HG02981 (cell line): ENCODE measurements around the gene TDO2.
A peak's percentile ranks its signal among the peaks of the same experiment; 100 is the strongest.

Experiments used
- ATAC-seq: cut with Tn5 transposase; IDR thresholded peaks from one replicate; pipeline ENCODE4 v1.9.1; 2021; ENCODE audit warnings: mild to moderate bottlenecking, moderate library complexity; ENCODE audit not compliant: unreplicated experiment

TDO2 gene

DNA sequence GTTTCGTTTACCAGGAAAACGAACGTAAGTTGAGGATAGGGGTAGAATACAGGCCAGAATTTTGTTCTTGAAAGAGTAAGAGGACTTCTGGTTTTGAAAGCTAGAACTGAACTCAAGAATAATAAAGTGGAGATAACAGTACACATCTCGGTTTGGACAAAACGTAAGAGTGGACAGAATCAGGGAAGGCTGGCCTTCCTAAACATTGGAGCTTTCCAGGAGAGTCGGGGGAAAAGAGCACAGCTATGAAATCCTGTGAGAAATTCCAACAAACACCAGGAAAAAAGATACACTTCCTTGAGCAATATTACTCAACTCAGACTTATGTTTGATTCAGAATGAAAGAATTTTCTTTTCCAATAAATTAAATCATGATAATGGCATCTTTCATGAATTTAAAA lies 49.0 kb downstream of the TDO2 start:
- no peak for ATAC-seq

- peak; percentile 95 for ATAC-seq
Measured at GRCh38 chr4:155953151-155954117, 49.9 kb downstream of the TDO2 start, which contains the start of gene CTSO. CTSO (minus strand) TSS chr4:155953866; CDS start chr4:155953847, 19 bp downstream.

DNA sequence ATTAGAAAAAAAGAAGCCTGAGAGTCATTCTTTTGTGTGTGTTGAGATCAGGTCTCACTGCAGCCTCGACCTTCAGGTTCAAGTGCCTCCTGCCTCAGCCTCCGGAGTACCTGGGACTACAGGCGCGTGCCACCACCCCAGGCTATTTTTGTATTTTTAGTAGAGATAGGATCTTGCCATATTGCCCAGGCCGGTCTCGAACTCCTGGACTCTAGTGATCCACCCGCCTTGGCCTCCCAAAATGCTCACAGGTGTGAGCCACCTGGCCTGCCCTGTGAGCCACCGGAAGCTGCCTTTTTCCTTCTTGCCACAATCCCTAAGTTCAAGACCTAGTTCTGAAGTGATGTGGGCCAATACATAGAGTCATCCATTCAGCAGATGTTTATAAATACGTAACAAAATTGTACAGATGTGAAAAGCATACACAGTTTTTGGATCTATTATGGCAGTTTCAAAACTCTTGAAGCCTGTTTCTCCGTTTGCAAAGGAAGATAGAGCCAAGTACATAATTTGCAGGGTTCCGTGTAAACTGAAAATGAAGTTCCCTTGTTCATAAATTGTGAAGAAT lies 50.7 kb downstream of the TDO2 start:
- ATAC-seq, result no peak

DNA sequence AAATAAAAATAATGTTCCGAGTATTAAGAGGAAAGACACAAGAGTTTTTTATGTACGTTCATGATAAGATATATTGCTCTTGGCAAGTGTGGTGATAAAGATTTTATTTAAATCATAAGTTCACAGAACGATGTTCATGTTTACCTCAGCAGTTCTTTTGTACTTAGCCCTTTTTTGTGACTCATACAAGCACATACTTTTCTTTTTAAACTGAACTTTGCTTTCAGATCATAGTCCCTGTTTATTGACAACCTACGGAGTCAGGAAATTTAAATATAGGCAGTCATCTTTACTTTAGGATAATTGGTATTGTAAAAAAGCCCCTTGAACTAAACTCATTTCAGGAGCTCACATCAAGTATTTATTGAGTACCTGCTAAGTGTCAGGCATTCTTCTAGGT lies 51.4 kb downstream of the TDO2 start:
- ATAC-seq, result no peak

GRCh38 chr4:155956461-155956860 lies 53.0 kb downstream of the TDO2 start:
- ATAC-seq, result no peak

DNA sequence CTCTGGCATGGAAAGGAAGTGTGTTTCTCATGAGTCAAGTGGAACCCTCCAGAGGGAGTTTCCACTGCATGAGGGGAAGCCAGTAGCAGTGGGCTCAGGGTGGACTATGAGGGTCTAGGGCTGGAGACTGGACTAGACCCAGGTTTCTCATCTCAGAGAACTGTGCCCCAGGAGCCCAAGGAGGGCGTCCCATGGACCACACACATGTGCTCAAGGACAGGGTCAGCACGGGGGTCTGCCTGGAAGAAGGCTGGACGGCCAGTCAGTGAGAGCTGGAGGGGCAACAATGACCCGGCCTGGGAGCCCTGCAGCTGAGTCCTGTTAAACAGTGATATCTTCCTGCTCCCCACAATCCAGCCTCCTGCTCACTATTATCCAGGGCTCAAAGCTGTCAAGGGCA lies 55.9 kb downstream of the TDO2 start:
- ATAC-seq, result no peak

GRCh38 chr4:155960522-155960921 lies 57.0 kb downstream of the TDO2 start:
- ATAC-seq, result no peak

DNA sequence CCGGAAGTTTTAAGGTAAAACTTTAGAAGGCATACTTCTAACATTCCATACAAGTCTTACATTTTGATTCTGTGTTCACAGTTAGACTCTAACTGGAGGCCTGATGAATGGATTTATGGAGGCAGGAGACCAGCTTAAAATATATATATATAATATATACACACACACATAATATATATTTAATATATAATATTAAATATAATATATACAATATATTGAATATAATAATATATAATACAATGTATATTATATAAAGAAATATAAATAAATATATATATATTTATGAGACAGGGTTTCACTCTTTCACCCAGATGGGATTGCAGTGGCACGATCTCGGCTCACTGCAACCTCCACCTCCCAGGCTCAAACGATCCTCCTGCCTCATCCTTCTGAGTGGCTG lies 58.1 kb downstream of the TDO2 start:
- no peak for ATAC-seq

DNA sequence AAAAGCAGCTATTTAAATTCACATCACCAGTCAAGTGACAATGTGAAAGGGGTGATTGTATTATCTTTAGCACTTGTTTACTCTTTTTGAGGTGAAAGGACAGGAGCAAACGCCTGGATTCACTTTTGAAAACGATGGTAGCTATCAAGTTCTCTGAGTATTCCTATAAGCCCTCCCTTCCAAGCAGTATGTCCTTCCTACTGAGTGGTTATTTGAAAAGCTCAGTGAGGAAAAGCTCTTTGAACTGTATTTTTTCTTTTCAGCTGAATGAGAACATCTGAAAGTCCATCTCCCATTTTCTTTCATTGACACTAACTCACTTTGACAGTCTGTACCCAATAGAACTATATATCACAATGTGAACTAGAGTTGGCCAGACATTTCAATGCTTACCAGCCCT lies 59.3 kb downstream of the TDO2 start:
- no peak for ATAC-seq

- no peak for ATAC-seq
Measured at GRCh38 chr4:155964016-155964891, 60.8 kb downstream of the TDO2 start.

DNA sequence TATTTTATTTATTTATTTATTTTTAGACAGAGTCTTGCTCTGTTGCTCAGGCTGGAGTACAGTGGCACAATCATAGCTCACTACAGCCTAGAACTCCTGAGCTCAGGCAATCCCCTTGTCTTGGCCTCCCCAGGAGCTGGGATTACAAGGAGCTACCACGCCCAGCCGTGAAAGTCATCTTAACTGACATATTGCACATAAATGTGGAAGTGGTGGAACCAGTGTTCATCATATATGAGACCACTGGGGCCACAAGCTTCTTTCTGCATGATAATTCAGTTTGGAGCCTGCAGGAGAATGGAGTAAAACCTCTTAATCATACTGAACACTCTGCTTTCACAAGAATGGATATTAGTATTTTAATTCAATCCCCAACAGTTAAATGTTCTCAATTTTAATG lies 62.7 kb downstream of the TDO2 start:
- no peak for ATAC-seq

GRCh38 chr4:155966731-155967395 lies 63.4 kb downstream of the TDO2 start:
- ATAC-seq, result no peak
